Suprapubic skin (tissue), 3 donors: ENCODE measurements around the gene CABLES2.

Experiments
- CTCF ChIP-seq, 2 donors: fragments of 200-600 bp in 1 of 2; fragments of 450-650 bp in 1 of 2; sonication (generic) in 1 of 2; IDR thresholded peaks; one replicate each; pipeline ENCODE4 v1.5.1; 2016 to 2019; ENCODE audit warnings: antibody characterized with exemption in 2 of 2, mild to moderate bottlenecking in 1 of 2, moderate library complexity in 1 of 2
- POLR2AphosphoS5 ChIP-seq, 3 donors: sonication (generic); formaldehyde crosslinking; IDR thresholded peaks; one replicate each; pipeline ENCODE4 v1.6.1; 2017; ENCODE audit warnings: antibody characterized with exemption in 3 of 3

GRCh38 chr20:62367136-62367632, 39.9 kb downstream of the CABLES2 start, which contains the start of gene LAMA5:
- TF ChIP-seq CTCF (IDR thresholded peaks at IDR 0.05) (no peak), POLR2AphosphoS5 (IDR thresholded peaks at IDR 0.05) (no peak)
